Measurements from ENCODE around the gene ZNF816. TPM values are rescaled to one million over a fixed set of nuclear protein-coding genes. Genes with fewer than 3 reads are reported as not detected.

The ZNF816 gene
- total RNA-seq (2014; rRNA removed; shearing (Covaris generic)): 14.8 and 22.2 TPM in 2 replicates

DNA sequence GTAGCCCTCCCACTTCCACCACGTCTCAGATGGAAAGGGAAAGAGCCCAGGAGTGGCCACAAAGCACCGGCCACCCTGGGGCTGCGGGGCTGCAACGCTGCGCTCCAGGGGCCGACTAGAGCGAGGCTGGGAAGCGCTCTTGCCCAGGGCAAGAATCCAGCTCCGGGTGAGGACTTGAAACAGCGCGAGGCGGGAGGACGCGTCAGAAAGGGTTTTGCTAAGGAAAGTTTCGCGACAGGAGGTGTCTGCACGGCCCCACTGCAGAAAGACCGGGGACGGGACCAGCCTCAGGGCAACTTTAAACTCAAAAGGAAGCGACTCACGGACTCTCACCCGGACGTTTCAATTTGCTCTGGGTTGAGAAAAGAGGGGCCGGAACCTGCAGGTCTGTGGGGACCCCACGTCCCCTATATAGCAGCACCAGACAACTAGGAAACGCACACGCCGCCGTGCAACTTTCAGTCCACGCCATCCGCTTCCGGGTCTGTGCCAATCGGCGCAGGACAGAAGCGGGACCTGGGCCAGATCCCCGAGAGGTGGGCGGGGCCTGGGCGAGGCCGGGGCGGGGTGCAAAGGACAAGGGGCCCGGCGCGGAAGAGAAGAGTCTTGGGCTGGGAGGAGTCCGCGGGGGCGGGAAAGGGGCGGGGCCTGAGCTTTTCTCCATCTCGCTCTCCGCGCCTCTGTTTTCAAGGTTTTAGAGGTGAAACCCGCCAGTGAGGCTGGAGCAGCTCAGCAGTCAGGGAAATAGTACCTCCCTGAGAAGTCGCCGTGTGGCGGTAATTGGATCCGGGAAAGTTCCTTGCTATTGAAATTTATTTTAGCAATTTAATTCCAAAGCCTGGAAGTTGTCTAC is at the start of gene ZNF816:
Gene ZNF816, minus strand, starts transcription at position 488 of the 853 bp plus-strand sequence. CDS start 6,792 bp downstream, outside the sequence.
- peak within 1 kb of the TSS; percentile 76 for H3K4me3 ChIP-seq (ENCODE audit: insufficient read depth, low read depth, low read length)
- H3K36me3 ChIP-seq (replicated peaks; ENCODE audit: control insufficient read depth, insufficient read depth, low read length): peaks cover 2% of the 10 kb centered on the region
- peak; percentile 96 for DNase-seq

GRCh38 chr19:53012006-53012405 is 49.3 kb upstream of the ZNF816 start:
- no peak for DNase-seq
- Histone ChIP-seq H3K27me3 (ENCODE audit: control insufficient read depth, insufficient read depth, low read length) (no peaks in the 10 kb centered on the region), H3K36me3 (replicated peaks; ENCODE audit: control insufficient read depth, insufficient read depth, low read length) (no peaks in the 10 kb centered on the region), H3K4me3 (ENCODE audit: insufficient read depth, low read depth, low read length) (no peak overlapping the region)

More for the DNA sequence above, at the start of gene ZNF816:
- no peaks in the 10 kb centered on the region for H3K27me3 ChIP-seq (ENCODE audit: control insufficient read depth, insufficient read depth, low read length)

DNA sequence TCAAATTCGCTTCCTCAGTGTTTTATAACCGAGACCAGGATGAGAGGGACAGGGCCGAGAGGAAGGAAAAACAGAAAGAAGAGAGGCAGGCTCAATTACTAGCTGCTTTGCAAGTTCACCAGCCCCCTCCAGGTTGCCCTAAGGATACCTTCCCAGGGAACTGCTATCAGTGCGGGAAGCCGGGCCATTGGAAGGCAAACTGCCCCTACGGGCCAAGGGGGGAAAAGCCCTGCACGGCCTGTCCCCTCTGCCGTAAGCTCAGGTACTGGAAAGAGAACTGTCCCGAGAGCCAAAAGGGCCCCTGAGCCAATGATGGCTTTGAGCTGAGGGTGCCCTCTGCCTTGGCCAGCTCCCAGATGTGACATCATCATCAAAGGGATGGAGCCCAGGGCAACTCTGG is 47.8 kb upstream of the ZNF816 start:
- Histone ChIP-seq H3K36me3 (replicated peaks; ENCODE audit: control insufficient read depth, insufficient read depth, low read length) (no peaks in the 10 kb centered on the region), H3K27me3 (ENCODE audit: control insufficient read depth, insufficient read depth, low read length) (no peaks in the 10 kb centered on the region), H3K4me3 (ENCODE audit: insufficient read depth, low read depth, low read length) (no peak overlapping the region)
- peak; percentile 63 for DNase-seq

DNA sequence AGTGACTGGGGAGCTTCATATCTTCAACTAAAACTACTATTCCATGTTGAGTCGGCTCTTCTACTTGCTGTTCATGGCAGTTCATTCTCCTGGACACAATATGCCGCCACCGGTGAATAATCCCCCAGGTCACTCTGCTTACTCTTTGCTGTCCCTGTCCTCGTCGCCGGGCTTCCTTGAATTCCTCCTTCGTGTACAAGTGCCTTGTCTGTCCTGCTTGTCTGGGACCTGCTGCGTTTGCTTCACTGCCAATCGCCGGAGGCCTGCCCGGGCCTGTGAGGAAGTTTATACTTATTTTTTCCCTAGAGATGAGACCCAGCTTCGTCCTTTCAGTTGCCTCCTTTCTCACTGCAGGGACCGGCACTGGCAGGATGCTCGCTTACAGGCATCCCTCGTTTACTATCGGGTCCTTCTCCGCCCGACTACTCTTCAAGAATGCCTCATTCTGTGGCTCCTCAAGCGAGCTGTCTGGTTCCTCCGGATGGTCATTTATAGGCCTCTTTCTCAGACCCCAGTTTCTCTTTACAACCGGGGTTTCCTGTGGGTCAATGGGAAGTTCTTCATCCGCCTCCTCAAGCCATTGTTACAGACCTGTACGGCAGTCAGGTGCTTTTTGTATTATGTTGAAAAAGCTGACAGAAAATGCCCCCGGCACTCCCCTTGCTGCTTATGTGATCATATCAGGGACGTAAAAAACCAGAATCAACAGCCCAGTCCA is 45.5 kb upstream of the ZNF816 start:
- Histone ChIP-seq H3K27me3 (ENCODE audit: control insufficient read depth, insufficient read depth, low read length) (no peaks in the 10 kb centered on the region), H3K4me3 (ENCODE audit: insufficient read depth, low read depth, low read length) (no peak overlapping the region), H3K36me3 (replicated peaks; ENCODE audit: control insufficient read depth, insufficient read depth, low read length) (no peaks in the 10 kb centered on the region)
- no peak for DNase-seq

- DNase-seq: no peak
These were observed 44.9 kb upstream of the ZNF816 start for GRCh38 chr19:53007606-53008005.

DNA sequence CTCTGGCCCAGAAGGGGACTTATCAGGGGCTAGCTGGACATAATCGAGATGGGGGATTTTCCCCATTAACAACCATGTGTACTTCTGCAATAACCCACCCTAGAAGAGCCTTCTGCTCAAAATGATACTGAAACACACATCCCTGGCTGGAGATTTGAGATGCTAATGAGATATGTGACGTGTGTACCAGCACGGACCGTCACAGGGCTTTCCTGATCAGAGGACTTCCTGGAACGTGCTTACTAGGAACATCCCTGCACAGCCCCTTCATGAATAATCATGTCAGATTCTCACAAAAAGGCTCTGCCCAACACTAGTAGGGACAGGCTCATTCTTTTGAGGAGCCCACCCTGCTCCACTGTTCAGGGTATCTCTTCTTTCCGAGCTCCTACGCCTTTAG is 44.5 kb upstream of the ZNF816 start:
- Histone ChIP-seq H3K27me3 (ENCODE audit: control insufficient read depth, insufficient read depth, low read length) (no peaks in the 10 kb centered on the region), H3K4me3 (ENCODE audit: insufficient read depth, low read depth, low read length) (no peak overlapping the region), H3K36me3 (replicated peaks; ENCODE audit: control insufficient read depth, insufficient read depth, low read length) (no peaks in the 10 kb centered on the region)
- DNase-seq: no peak

More at GRCh38 chr19:53007606-53008005, 44.9 kb upstream of the ZNF816 start:
- Histone ChIP-seq H3K36me3 (replicated peaks; ENCODE audit: control insufficient read depth, insufficient read depth, low read length) (no peaks in the 10 kb centered on the region), H3K27me3 (ENCODE audit: control insufficient read depth, insufficient read depth, low read length) (no peaks in the 10 kb centered on the region), H3K4me3 (ENCODE audit: insufficient read depth, low read depth, low read length) (no peak overlapping the region)

DNA sequence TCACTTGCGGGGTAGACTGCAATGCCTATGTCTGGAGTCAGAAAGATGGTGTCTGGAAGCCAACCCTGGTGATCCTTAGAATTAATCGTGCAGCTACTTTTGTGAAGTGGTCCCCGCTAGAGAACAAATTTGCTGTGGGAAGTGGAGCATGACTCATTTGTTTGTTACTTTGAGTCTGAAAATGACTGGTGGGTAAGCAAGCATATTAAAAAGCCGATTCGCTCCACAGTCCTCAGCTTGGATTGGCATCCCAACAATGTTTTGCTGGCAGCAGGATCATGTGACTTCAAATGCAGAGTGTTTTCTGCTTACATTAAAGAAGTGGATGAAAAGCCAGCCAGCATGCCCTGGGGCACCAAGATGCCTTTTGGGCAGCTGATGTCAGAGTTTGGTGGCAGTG is 41.6 kb upstream of the ZNF816 start:
- Histone ChIP-seq H3K27me3 (ENCODE audit: control insufficient read depth, insufficient read depth, low read length) (no peaks in the 10 kb centered on the region), H3K36me3 (replicated peaks; ENCODE audit: control insufficient read depth, insufficient read depth, low read length) (no peaks in the 10 kb centered on the region), H3K4me3 (ENCODE audit: insufficient read depth, low read depth, low read length) (no peak overlapping the region)
- DNase-seq: no peak

GRCh38 chr19:53002479-53002878 is 39.8 kb upstream of the ZNF816 start:
- H3K36me3 ChIP-seq (replicated peaks; ENCODE audit: control insufficient read depth, insufficient read depth, low read length): no peaks in the 10 kb centered on the region

GRCh38 chr19:52997975-52998374 is 35.3 kb upstream of the ZNF816 start:
- Histone ChIP-seq H3K4me3 (ENCODE audit: insufficient read depth, low read depth, low read length) (no peak overlapping the region), H3K27me3 (ENCODE audit: control insufficient read depth, insufficient read depth, low read length) (peaks cover under 1% of the 10 kb centered on the region; the same call in 1 of the 2 replicates), H3K36me3 (replicated peaks; ENCODE audit: control insufficient read depth, insufficient read depth, low read length) (no peaks in the 10 kb centered on the region)
- DNase-seq: no peak

More at GRCh38 chr19:53002479-53002878, 39.8 kb upstream of the ZNF816 start:
- Histone ChIP-seq H3K27me3 (ENCODE audit: control insufficient read depth, insufficient read depth, low read length) (no peaks in the 10 kb centered on the region), H3K4me3 (ENCODE audit: insufficient read depth, low read depth, low read length) (no peak overlapping the region)
- DNase-seq: no peak

DNA sequence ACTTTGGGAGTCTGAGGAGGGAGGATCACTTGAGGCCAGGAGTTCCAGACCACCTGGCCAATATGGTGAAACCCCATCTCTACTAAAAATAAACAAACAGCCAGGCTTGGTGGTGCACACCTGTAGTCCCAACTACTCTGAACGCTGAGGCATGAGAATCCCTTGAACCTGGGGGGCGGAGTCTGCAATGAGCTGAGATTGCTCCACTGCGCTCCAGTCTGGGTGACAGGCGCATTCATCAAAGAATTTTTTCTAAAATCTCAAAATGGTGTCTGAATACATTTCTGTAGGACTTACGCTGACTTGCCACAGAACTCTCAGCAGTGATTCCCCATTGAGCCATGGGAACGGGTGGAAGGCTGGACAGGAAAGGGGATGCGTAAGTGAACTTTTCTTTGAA is 33.0 kb upstream of the ZNF816 start:
- no peaks in the 10 kb centered on the region for H3K36me3 ChIP-seq (replicated peaks; ENCODE audit: control insufficient read depth, insufficient read depth, low read length)
- H3K27me3 ChIP-seq (ENCODE audit: control insufficient read depth, insufficient read depth, low read length): peaks cover 13% of the 10 kb centered on the region
- DNase-seq: no peak
- no peak overlapping the region for H3K4me3 ChIP-seq (ENCODE audit: insufficient read depth, low read depth, low read length)

- Histone ChIP-seq H3K27me3 (ENCODE audit: control insufficient read depth, insufficient read depth, low read length) (peaks cover 13% of the 10 kb centered on the region), H3K36me3 (replicated peaks; ENCODE audit: control insufficient read depth, insufficient read depth, low read length) (no peaks in the 10 kb centered on the region), H3K4me3 (ENCODE audit: insufficient read depth, low read depth, low read length) (peak overlapping the region; percentile 39)
- DNase-seq: peak; percentile 93
These were observed 30.9 kb upstream of the ZNF816 start for GRCh38 chr19:52993342-52994178.

GRCh38 chr19:52992109-52993004 is 29.7 kb upstream of the ZNF816 start:
- DNase-seq: peak; percentile 63
- Histone ChIP-seq H3K36me3 (replicated peaks; ENCODE audit: control insufficient read depth, insufficient read depth, low read length) (no peaks in the 10 kb centered on the region), H3K4me3 (ENCODE audit: insufficient read depth, low read depth, low read length) (peak overlapping the region; percentile 39), H3K27me3 (ENCODE audit: control insufficient read depth, insufficient read depth, low read length) (peaks cover 13% of the 10 kb centered on the region)

- H3K4me3 ChIP-seq (ENCODE audit: insufficient read depth, low read depth, low read length): no peak overlapping the region
- H3K36me3 ChIP-seq (replicated peaks; ENCODE audit: control insufficient read depth, insufficient read depth, low read length): no peaks in the 10 kb centered on the region
- DNase-seq: no peak
- H3K27me3 ChIP-seq (ENCODE audit: control insufficient read depth, insufficient read depth, low read length): peaks cover 13% of the 10 kb centered on the region
These were observed 28.8 kb upstream of the ZNF816 start for GRCh38 chr19:52991484-52991883.
